HG03039 (cell line): ENCODE results near the gene SH2D2A.

ENCODE experiments used
- ATAC-seq: cut with Tn5 transposase; IDR thresholded peaks from one replicate; pipeline ENCODE4 v1.9.1; 2021; ENCODE audit warnings: mild to moderate bottlenecking, moderate library complexity; ENCODE audit not compliant: unreplicated experiment

SH2D2A gene

GRCh38 chr1:156805766-156806511, 10.7 kb downstream of the SH2D2A start:
- no peak for ATAC-seq

- no peak for ATAC-seq
Observed at GRCh38 chr1:156804572-156805243, 11.9 kb downstream of the SH2D2A start.

DNA sequence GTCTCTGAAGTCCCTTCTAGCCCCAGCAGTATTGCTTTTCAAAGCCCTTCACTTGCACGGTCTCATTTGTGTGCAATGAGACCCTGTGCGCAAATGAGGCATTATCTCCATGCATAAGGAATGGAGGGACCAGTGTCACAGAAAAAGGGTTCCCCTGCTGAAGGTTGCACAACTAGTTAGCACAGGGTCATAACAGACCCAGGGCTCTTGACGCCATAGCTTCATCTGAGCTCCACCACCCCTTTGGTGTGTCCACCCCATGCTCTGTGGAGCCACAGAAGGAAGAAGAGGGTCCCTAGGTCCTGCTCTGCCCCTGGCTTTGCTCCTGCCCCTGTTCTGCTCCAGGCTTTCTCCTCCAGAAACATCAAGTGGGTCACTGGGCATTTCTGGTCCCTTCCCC, 12.6 kb downstream of the SH2D2A start:
- no peak for ATAC-seq

DNA sequence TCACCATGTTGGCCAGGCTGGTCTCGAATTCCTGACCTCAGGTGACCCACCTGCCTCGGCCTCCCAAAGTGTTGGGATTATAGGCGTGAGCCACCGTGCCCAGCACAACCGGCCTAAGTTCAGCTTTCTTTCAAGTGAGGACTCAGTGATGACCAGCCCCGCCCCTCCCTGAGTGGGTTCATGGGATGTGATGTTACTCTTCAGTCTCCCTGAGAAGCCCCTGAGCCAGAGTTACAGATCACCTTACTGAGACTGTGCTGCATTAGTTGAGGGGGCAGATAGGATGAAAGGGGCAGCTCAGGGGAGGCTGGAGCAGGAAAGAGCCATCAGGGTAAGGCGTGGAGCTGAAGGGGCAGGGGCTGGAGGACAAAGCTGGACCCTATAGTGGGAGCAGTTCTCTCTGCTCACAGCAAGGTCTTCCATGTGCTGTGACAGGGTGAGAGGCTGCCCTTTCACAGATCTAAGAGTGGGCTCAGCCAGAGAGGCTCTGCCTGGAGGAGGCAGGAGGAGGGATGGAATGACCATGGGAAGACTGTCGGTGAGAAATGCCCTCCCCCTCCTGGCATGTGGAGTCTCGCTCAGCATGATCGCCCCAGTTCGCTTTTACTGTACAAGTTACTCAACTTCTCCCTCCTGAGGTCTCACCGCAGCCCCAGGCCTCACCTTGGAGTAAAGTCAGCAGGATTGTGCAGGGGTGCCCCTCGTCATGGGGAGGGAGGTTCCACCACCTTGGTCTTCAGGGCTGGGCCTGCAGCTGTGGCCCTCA, 13.4 kb downstream of the SH2D2A start:
- no peak for ATAC-seq

- ATAC-seq: no peak
Observed at GRCh38 chr1:156802421-156802935, 14.2 kb downstream of the SH2D2A start.

DNA sequence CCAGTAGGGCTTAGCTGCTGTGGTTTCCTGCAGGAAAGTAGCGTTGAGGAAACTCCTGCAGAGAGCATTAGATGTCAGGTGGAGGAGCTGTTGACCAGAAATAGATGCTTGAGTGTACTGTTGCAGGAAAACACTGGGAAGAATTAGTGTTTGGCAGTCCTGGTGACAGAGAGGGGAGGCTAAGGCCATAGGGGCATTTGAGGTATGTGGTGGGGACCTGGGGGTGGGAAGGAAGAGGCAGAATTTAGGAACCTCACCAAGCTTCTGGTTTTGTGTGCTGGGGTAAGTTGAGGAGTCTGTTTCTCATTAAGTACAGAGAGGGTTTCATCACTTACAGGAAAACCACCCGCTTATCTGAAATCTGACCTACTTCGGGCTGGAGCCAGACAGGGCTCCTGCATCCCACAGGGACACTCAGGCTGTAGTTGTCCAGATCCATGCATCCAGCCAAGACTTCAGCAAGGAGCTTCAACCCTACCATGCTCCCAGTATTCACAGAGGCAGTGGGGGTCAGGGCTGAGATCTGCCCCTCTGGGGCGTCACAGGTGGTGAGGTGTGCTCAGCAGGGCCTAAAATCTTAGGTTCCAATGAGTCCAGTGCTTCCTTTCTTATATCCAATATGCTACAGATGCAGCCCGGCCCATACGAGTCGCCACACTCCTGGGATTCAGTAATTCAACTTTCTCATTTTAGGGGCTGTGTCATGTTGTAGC, 15.1 kb downstream of the SH2D2A start:
- ATAC-seq: no peak

DNA sequence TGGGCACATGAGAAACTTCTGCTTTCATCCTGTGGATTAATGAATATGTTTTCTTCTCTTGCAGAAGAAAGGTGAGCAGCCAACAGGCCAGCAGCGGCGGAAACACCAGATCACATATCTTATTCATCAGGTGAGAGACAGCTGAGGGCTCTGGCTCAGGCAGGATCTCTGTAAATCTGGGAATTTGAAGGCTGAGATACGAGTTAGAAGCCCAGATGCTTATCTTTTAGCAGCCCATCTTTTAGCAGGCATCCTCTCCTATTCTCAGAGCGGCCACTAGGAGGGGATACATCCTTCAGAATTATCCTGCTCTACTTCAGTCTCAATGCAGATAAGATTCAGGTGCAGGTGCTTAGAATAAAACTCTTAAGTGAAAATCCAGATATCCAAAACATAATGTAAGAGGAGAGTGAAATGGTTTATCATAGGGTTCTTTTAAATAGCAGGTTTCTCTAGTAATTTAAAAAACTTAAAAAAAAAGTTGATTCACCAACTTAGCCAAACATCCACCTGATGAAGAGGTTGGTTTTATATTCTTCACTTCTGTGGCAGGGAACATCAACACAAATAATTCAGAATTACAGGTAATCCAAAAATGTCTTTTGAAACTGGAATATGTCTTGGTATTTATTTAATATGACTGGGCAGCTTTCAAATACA, 19.3 kb downstream of the SH2D2A start:
- no peak for ATAC-seq

DNA sequence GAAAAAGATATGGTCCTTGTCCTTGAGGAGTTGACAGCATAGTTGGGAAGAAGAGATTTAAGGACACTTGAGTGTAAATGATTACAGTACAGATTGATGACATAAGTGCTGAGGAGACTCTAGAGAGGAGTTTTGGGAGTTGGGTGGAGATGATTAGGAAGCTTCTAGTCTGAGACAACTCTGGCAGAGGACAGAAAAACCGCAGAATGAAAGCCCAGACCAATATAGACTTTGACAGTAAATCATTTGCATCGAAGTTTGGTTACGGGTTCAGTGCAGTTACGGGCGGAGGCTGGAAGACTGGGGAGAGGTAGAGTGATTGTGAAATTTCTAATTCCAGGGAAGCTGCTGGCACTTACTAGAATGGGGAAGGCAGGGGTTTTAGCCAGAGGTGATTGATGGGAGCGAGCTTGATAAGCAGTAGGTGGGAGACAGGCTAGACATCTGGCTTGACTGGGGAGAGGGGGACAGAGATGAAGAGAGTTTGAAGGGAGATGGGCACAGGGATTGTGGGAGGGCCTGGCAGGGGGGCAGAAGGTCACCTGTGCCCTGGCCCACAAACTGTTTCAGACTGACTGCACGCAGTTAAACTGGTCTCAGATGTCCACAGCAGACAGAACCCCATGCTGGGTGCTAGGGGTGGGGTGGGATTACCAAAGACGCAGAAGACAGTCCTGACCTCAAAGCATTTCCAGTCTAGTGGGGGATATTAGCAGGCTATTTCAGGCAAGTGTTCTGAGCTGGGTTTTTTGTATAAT, 20.1 kb downstream of the SH2D2A start:
- no peak for ATAC-seq

- no peak for ATAC-seq
Observed at GRCh38 chr1:156795787-156796186, 20.9 kb downstream of the SH2D2A start.

DNA sequence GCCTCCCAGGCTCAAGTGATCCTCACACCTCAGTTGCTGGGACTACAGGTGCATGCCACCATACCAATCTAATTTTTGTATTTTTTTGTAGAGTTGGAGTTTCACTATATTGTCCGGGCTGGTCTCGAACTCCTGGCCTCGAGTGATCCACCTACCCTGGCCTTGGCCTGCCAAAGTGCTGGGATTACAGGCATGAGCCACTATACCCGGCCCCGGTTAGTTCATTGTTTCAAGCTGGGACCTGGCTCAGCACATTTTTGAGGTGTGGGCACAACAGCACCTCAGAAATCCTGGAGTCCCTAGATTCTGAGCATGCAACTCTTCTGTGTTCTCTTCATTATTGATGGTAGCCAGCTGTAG, 21.3 kb downstream of the SH2D2A start:
- no peak for ATAC-seq

DNA sequence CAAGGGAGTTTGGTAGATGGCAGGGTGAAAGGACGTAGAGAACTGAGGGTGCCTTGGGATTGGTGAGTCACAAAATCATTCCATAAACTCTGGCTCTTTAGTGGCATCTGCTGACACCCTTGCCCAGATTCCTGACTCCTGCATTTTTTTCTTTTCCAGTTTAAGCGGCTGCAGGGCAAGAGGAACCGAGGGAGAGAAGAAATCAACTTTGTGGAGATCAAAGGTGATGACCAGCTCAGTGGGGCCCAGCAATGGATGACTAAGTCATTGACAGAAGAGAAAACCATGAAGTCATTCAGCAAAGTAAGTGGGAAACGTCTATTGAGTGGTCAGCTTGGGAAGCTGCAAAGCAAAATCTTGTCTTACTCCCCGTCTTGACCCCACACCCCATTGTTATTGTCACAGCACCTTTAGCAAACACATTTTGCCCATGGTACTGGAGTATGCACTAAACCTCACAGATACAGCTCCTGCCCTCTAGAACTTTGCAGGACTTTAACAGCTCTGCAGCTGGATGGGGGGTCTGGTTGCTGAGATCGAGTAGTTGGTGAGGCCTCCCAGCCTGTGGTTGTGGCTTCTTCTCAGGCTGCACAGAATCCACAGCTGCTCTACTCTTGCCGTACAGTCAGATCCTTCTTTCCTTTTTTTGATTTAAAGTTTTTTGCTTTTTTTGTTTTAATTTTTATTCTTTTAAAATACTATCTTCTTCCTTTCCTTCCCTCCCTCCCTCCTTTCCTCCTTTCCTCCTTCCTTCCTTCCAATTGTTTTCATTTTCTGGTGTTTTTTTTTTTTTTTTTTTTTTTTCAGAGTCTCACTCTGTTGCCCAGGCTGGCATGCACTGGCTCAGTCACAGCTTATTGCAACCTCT, 21.9 kb downstream of the SH2D2A start:
- no peak for ATAC-seq

- no peak for ATAC-seq
Observed at GRCh38 chr1:156789621-156790318, 26.9 kb downstream of the SH2D2A start.

DNA sequence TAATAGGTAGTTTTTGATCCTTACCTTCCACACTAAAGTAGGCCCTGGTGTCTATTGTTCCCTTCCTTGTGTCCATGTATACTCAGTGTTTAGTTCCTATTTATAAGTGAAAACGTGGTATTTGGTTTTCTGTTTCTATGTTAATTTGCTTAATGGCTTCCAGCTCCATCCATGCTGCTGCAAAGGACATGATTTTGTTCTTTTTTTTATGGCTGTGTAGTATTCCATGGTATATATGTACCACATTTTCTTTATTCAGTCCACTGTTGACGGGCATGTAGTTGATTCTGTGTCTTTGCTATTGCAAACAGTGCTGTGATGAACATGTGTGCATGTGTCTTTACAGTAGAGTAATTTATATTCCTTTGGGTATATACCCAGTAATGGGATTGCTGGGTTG, 28.5 kb downstream of the SH2D2A start:
- ATAC-seq: no peak

DNA sequence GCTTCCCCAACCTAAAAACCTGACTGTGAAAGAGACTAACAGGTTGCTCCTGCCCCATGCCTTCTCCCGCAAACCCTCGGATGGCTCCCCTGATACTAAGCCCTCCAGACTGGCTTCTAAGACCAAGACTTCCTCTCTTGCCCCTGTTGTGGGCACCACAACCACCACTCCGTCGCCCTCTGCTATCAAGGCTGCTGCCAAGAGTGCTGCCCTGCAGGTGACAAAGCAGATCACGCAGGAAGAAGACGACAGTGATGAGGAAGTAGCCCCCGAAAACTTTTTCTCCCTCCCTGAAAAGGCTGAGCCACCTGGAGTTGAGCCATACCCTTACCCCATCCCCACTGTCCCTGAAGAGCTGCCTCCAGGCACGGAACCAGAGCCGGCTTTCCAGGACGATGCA, 30.0 kb downstream of the SH2D2A start:
- no peak for ATAC-seq

DNA sequence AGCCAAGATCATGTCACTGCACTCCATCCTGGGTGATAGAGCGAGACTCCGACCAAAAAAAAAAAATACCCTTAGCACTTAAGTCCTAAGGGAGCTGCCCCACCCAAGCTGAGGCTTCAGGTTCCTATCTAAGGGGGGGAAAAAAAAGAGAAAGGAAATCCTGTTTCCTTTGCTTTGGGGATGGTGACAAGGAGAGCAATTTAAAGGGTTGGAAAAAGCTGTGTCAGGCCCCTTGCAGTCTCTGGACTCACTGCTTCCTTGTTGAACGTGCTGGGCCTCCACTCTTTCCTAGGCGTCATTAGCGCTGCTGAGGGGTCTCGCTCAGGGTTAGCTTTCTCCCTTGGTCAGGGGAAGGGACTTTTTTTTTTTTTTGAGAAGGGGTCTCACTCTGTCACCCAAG, 31.2 kb downstream of the SH2D2A start:
- ATAC-seq: no peak

DNA sequence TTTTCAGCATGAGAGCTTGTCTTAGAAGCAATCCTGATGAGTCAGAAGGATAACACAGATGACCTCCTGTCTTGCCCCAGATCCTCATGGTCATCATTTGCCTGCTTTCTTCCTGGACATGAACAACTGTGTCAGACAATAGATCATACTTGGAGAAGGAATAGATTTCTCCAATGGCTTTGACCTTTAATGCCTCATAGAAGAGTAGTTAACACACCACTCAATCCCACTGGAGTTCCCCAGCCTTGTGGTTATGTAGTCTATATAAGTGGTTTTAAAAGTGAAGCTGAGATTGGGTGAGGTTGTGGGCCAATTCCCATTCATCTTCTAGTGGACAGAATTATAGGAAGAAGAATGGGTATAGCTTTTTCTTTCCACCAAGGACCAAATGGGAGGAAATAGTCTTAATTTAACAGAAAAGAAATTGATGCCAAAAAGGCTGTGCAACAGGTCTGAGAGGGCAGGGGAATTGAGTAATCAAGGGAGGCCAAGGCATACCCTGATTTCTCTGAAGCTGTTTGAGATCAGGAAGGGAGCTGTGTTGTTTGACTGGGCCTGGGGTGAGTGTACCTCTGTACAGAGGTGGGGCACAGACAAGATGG, 35.0 kb downstream of the SH2D2A start:
- ATAC-seq: no peak

DNA sequence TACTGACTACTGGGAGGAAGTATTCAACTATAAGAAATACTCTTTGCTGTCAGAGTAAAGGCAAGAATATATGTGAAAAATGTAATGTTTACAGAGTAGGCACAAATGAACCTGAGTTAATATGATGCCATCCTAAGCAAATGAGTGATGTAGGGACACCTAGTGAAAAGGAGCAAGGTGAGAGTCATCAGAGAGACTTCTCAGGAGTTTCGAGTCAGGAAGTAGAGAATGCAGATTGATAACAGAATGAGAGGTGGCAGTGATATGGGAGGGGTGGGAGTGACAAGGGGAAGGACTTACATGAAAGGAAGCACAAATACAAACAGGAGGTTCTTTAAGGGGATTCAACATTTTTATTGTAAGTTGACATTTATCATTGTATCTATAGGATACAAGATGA, 39.1 kb downstream of the SH2D2A start:
- no peak for ATAC-seq

DNA sequence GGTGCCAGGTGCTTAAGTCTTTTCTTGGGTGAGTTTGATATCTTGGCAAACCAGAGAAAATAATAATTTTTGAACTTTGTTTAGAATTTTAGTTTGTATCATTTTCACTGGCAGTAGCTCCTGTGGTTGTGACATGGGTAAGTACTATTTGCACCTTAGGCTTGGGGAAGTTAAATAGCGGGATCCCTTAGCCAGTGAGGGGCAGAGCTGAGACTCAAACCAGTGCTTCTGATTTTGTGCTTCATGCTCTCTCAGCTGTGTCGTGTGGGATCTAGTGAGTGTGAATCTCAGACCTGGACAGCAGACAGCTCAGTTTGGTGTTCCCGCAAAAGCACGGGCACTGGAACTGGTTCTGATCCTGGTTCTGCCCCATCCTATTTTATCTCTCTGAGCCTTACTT, 39.7 kb downstream of the SH2D2A start:
- no peak for ATAC-seq
